HG03064 (cell line): ENCODE measurements around the gene HK2.
A peak's percentile ranks its signal among the peaks of the same experiment; 100 is the strongest.
"Not testable (repeated sequence)": the region's sequence is repeated elsewhere in the genome, so short reads cannot be mapped to it uniquely, and the experiment has no call there.

Source experiments
- ATAC-seq: cut with Tn5 transposase; IDR thresholded peaks from one replicate; pipeline ENCODE4 v1.9.1; 2021; ENCODE audit warnings: low read depth; ENCODE audit not compliant: unreplicated experiment

HK2 gene

GRCh38 chr2:74833418-74834233, at the start of gene HK2:
Gene HK2 (plus strand): TSS chr2:74834127. CDS start chr2:74834581, 454 bp downstream.
- ATAC-seq: peak; percentile 76

- ATAC-seq: no peak
Measured at GRCh38 chr2:74789271-74789670, 44.7 kb upstream of the HK2 start.

GRCh38 chr2:74792282-74792681, 41.6 kb upstream of the HK2 start:
- no peak for ATAC-seq

- ATAC-seq: not testable (repeated sequence)
Measured at GRCh38 chr2:74794878-74795277, 39.0 kb upstream of the HK2 start.

GRCh38 chr2:74806355-74806839, 27.5 kb upstream of the HK2 start:
- ATAC-seq: no peak

- no peak for ATAC-seq
Measured at GRCh38 chr2:74806920-74807319, 27.0 kb upstream of the HK2 start.

GRCh38 chr2:74812787-74813590, 20.9 kb upstream of the HK2 start:
- ATAC-seq: no peak

- ATAC-seq: no peak
Measured at GRCh38 chr2:74814102-74814501, 19.8 kb upstream of the HK2 start.

- ATAC-seq: no peak
Measured at GRCh38 chr2:74815941-74816340, 18.0 kb upstream of the HK2 start.

GRCh38 chr2:74816540-74817303, 17.2 kb upstream of the HK2 start:
- ATAC-seq: no peak

- ATAC-seq: no peak
Measured at GRCh38 chr2:74817304-74817675, 16.6 kb upstream of the HK2 start.

- ATAC-seq: no peak
Measured at GRCh38 chr2:74819702-74820101, 14.2 kb upstream of the HK2 start.

GRCh38 chr2:74821177-74822126, 12.5 kb upstream of the HK2 start:
- ATAC-seq: no peak

- no peak for ATAC-seq
Measured at GRCh38 chr2:74822771-74823566, 11.0 kb upstream of the HK2 start.

- no peak for ATAC-seq
Measured at GRCh38 chr2:74824679-74825078, 9.2 kb upstream of the HK2 start.

GRCh38 chr2:74828543-74828942, 5.4 kb upstream of the HK2 start:
- ATAC-seq: no peak

GRCh38 chr2:74831693-74832530, 2.0 kb upstream of the HK2 start:
- ATAC-seq: no peak

GRCh38 chr2:74834234-74834791, 386 bp downstream of the HK2 start:
- ATAC-seq: peak; percentile 2
